ENCODE results near the gene TBC1D2.

The TBC1D2 gene

GRCh38 chr9:98298476-98298875, 43.0 kb upstream of the TBC1D2 start:
- TF ChIP-seq, protein P1, sequence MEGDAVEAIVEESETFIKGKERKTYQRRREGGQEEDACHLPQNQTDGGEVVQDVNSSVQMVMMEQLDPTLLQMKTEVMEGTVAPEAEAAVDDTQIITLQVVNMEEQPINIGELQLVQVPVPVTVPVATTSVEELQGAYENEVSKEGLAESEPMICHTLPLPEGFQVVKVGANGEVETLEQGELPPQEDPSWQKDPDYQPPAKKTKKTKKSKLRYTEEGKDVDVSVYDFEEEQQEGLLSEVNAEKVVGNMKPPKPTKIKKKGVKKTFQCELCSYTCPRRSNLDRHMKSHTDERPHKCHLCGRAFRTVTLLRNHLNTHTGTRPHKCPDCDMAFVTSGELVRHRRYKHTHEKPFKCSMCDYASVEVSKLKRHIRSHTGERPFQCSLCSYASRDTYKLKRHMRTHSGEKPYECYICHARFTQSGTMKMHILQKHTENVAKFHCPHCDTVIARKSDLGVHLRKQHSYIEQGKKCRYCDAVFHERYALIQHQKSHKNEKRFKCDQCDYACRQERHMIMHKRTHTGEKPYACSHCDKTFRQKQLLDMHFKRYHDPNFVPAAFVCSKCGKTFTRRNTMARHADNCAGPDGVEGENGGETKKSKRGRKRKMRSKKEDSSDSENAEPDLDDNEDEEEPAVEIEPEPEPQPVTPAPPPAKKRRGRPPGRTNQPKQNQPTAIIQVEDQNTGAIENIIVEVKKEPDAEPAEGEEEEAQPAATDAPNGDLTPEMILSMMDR (IDR thresholded peaks at IDR 0.05; ENCODE audit: low read depth, low read length, missing control alignments): no peak
- no peak for DNase-seq (ENCODE audit: low read depth)
- in situ Hi-C loops (cut with HindIII; ENCODE audit: low sequenced_read_pairs): no loop called here
- H3K4me3 ChIP-seq (ENCODE audit: low read depth, low read length): no peak overlapping the region

GRCh38 chr9:98295824-98296223, 40.4 kb upstream of the TBC1D2 start:
- TF ChIP-seq, protein P1 (IDR thresholded peaks at IDR 0.05; ENCODE audit: low read depth, low read length, missing control alignments): no peak
- H3K4me3 ChIP-seq (ENCODE audit: low read depth, low read length): no peak overlapping the region
- in situ Hi-C loops (cut with HindIII; ENCODE audit: low sequenced_read_pairs): no loop called here
- DNase-seq (ENCODE audit: low read depth): no peak

DNA sequence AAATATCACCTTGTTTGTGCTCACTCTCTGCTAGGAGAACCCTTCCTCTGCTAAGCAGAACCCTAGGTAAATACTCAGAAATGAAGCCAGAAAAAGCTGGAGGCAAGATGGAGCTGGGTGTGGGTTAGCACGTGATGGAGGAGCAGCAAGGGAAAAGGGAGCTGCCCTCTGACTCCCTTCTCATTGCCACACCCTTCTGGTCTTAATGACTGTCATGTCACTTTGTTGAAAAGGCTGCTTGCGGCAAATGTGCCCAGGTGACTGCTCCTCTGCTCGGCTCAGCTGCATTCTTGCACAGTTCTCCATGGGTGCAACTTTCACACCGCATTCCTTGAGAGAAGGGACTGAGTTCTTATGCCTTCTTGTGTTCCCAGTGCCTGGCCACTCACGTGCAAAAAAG, 36.4 kb upstream of the TBC1D2 start:
- TF ChIP-seq, protein P1 (IDR thresholded peaks at IDR 0.05; ENCODE audit: low read depth, low read length, missing control alignments): no peak
- in situ Hi-C loops (cut with HindIII; ENCODE audit: low sequenced_read_pairs): no loop called here

GRCh38 chr9:98290411-98290810, 35.0 kb upstream of the TBC1D2 start:
- DNase-seq (ENCODE audit: low read depth): no peak
- no peak overlapping the region for H3K4me3 ChIP-seq (ENCODE audit: low read depth, low read length)
- TF ChIP-seq, protein P1 (IDR thresholded peaks at IDR 0.05; ENCODE audit: low read depth, low read length, missing control alignments): no peak
- in situ Hi-C loops (cut with HindIII; ENCODE audit: low sequenced_read_pairs): no loop called here

More for the DNA sequence above, 36.4 kb upstream of the TBC1D2 start:
- H3K4me3 ChIP-seq (ENCODE audit: low read depth, low read length): no peak overlapping the region
- DNase-seq (ENCODE audit: low read depth): no peak

- in situ Hi-C loops (cut with HindIII; ENCODE audit: low sequenced_read_pairs): loop anchor here (10.0 kb wide), 2 partner anchors 85 to 165 kb away; no protein-coding TSS in a partner anchor
Measured at GRCh38 chr9:98289614-98290201, 34.3 kb upstream of the TBC1D2 start.

GRCh38 chr9:98288881-98289280, 33.4 kb upstream of the TBC1D2 start:
- H3K4me3 ChIP-seq (ENCODE audit: low read depth, low read length): no peak overlapping the region
- TF ChIP-seq, protein P1 (IDR thresholded peaks at IDR 0.05; ENCODE audit: low read depth, low read length, missing control alignments): no peak
- no peak for DNase-seq (ENCODE audit: low read depth)
- in situ Hi-C loops (cut with HindIII; ENCODE audit: low sequenced_read_pairs): loop anchor here (10.0 kb wide), 2 partner anchors 84 to 164 kb away; no protein-coding TSS in a partner anchor

More at GRCh38 chr9:98289614-98290201, 34.3 kb upstream of the TBC1D2 start:
- TF ChIP-seq, protein P1 (IDR thresholded peaks at IDR 0.05; ENCODE audit: low read depth, low read length, missing control alignments): no peak
- H3K4me3 ChIP-seq (ENCODE audit: low read depth, low read length): no peak overlapping the region
- no peak for DNase-seq (ENCODE audit: low read depth)
